NCI-H2227 treated with DMSO at 0.1 percent for 48 hours (cell line): ENCODE measurements around the gene LHFPL6.

Experiments used
- DNase-seq: peaks from one replicate; lab custom pipeline; 2025; lab: John Stamatoyannopoulos, UW

LHFPL6 gene

GRCh38 chr13:39414339-39414738, 188.7 kb downstream of the LHFPL6 start:
- no peak for DNase-seq

GRCh38 chr13:39411511-39411910, 191.5 kb downstream of the LHFPL6 start:
- no peak for DNase-seq

DNA sequence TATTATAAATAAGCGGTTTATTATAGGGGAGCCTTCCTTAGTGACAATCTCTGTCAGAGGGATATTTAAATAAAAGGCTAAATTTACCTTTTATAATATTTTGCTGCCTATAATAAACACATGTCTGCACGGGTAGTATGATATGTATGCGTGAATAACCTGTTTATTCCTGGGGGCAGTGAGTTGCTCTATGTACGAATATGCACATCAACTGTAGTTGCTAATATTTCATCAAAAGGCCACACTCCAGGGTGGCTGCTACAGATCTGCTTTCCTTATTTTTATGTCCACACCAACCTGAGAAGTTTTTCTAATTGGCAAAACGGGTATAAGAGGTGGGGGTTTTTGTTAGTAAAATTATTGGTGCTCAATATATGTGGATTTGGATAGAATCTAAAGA, 192.0 kb downstream of the LHFPL6 start:
- no peak for DNase-seq

- DNase-seq = no peak
These were observed 192.7 kb downstream of the LHFPL6 start for GRCh38 chr13:39410096-39410901.

GRCh38 chr13:39408512-39408911, 194.5 kb downstream of the LHFPL6 start:
- DNase-seq = no peak

DNA sequence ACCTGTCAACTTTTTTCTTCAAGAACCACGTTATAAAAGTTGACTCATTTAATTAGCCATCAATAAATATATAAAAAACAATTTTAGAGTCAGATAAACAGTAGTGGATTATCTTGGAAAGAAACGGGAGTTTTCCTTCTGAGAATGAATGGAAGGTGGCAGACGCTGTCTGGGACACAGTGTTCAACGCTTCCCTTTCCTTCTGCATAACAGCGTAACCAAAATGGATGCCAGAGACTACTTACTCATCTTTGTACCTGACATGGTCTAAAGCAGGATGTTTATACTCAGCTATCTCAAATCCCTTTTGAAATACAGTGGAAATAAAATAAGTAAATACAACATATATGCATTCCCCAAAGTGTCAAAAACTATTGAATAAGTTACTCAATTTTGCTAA, 195.2 kb downstream of the LHFPL6 start:
- DNase-seq = no peak

DNA sequence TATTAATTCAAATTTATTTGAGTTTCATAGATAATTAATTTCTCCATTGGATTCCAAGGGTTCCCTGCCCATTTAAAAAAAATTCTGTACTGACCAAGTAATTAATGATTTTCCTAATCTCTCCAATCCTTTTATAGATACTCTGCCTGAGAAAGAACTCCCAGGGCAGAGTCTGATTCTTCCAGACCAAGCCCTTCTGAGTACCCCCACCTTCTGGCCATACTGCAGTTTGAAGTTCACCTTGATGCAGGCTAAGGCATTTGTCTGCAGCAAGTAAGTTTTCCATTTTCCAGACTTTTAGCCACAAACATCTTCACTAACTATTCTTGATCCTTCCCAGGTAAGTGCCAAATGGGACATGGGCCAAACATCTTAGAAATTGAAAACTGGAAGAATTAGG, 195.9 kb downstream of the LHFPL6 start:
- no peak for DNase-seq

DNA sequence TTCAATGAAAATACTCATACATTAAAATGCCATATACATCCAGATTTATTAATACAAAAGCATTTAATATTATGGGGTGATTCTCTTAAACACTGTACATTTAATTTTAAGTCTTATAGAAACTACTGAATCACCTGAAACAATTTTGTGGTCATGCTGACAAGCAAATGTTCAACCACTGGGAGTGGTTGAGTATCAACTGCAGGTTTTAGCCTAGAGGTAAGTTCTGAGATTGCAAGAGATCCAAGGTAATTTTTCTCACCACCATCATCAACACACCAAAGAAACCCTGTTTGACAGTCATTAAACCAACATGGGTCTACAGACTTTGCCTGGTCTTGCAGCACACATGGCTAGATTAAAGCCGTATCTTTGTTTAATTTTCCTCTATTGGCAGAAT, 196.3 kb downstream of the LHFPL6 start:
- DNase-seq = no peak

GRCh38 chr13:39405596-39406205, 197.3 kb downstream of the LHFPL6 start:
- DNase-seq = no peak

- no peak for DNase-seq
These were observed 197.9 kb downstream of the LHFPL6 start for GRCh38 chr13:39405107-39405506.

DNA sequence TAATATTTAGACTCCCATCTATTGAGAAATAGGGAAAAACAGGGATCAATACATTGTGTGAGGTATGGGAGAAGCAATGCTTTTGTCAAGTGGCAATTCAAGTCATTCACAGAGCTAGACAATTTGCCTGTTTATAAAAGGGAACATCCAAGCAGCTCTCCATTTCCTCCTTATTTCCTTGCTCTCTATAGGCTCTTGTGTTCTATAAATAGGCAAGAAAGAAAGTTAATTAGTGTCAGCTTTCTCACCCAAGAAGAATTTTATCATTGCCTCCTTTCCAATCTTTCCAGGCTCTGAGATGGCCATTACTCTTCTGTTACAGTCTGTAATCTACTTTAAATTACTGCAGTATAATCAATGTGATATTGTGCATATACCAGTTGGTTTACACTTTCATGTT, 199.9 kb downstream of the LHFPL6 start:
- DNase-seq = no peak

GRCh38 chr13:39402221-39402970, 200.6 kb downstream of the LHFPL6 start:
- DNase-seq = no peak

GRCh38 chr13:39401756-39402155, 201.2 kb downstream of the LHFPL6 start:
- no peak for DNase-seq

DNA sequence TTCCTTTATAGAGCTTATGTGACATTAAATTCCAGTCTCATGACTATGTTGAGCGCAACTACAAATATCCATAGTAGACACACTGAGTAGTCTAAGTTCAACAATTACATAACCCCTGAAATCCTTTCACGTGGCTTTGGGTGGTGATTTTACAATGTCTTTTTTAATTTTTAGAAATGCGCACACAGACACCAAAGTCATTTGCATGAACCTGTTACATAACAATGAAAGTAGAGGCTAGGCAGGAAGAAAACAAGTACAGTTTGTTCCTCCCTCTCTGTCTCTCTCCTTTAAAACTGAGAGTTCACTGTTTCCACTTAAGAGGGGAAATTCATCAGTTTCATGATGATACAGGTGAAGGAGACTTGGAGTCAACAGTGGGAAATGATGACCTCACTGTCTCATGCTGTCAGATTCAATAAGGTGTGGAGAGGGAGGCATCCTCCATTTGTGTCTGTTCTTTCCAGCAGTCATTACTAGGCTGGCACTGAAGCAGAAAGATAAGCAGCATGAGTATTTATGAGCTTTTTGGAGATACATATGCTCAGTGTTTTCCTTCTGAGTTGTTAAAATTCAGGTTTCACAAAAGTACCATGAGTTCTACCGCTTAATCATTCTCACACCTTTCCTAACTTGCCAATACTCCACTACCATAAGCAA, 201.8 kb downstream of the LHFPL6 start:
- DNase-seq = no peak

GRCh38 chr13:39399102-39399501, 203.9 kb downstream of the LHFPL6 start:
- no peak for DNase-seq

- no peak for DNase-seq
These were observed 205.1 kb downstream of the LHFPL6 start for GRCh38 chr13:39397896-39398265.

DNA sequence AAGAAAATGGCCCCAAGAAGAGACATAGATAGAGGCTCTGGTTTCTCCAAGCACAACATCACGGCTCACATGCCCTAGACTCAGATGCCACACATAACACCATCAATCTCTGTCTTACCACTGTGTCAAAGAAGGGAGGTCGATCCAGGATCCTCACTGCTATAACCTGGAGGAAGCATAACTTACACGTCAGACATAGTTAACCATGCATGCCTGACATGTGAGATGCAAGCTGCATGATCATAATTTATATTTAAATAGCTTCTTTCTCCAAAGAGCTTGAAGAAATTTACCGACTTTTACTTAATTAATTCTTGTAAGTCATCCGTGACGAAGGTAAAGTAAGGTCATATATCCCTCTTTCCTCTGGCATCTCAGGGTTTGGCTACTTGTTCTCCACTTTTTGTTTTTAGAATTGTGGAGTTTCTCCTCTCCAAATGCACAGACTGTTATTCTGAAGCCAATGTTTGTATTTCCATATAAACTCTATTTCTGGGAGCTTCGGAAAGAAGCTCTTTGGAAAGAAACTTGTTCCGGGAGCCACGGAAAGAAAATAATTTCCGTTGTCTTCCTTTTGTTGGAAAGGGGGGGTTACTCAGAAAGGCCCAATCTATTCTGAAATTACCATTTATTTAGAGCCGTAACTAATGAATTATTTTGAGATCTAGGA, 205.6 kb downstream of the LHFPL6 start:
- no peak for DNase-seq

GRCh38 chr13:39394796-39395678, 208.0 kb downstream of the LHFPL6 start:
- peak; percentile 50 for DNase-seq

GRCh38 chr13:39391761-39392160, 211.2 kb downstream of the LHFPL6 start:
- no peak for DNase-seq

GRCh38 chr13:39389013-39389412, 214.0 kb downstream of the LHFPL6 start:
- DNase-seq = no peak
